HS-27A (cell line): ENCODE results near the gene ZBTB16.

Experiments used
- DNase-seq: peaks from one replicate; pipeline ENCODE4 v3.0.0-alpha.2; 2012; ENCODE audit warnings: low read depth, missing footprints

Gene ZBTB16

GRCh38 chr11:114106986-114107385 lies 47.5 kb downstream of the ZBTB16 start:
- no peak for DNase-seq

DNA sequence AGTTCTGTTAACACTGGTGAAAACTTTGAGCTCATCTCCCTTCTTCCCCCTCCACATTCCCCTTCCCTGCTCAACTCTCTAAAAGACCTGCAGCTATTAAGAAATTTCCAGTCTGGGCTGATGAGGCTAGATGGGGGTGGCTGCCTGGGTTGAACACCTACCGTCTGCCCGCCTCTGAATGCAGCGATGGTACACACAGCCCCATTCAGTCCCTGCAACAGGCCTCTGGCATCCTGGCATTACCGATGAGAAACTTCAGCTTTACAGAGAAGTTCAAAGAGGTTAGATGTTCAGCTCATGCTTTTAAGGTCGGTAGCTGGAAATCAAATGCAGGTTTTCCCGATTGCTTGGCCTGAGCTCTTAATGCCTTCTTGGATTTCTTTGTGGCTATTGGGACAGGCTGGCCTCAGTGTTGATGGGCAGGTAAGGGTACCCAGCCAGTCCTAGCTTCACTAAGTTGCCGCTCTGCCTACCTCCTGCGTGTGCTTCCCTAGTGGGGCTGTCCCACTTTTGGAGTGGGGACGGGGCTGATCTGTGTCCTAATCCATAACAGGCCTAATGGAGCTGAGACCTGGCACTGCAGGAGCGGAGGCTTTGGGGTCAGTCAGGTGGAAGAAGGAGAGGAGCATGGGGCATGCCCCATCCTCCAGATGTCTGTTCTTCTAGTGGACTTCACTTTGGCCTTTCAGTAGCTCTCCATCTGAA lies 49.1 kb downstream of the ZBTB16 start:
- no peak for DNase-seq

DNA sequence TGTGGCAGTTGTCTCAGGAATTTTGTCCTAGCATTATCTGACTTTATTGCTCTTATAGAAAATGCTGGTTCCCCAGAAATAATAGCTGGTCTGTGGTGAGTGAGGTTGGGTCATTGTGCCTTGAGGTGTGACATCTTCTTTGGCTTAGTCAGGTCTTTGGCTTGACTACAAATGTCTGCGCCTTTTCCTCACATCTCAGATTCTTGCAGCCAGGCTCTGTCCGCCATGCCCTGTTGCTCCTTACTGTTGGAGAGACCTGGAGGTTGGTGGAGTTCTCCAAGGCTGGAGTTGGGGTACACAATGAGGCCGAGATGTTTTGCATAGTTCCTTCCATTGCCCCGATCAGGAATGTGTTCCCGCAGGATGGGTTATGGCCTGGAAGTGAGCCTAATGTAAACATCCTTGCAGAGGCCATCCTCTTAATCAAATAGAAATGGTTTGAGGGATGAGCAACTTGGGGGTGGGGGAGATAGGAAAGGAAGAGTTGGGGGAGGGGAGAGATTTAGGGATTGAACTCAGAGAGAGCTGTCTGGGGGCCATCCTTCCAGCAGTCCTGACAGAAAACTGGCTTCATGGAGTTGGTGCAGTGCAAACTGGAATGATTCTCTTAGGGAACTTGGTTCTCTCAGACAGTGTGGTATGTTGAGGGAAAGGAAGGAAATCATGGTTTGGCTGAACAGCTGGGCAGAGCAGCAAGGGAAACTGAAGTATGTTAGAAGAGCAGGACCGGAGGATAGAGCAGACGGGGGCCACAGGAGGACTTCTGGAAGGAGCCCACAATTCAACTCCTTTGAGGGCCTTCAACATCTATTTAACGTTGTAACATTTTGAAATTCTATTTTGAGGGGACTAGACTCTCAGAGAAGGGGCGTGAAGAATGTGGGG lies 49.9 kb downstream of the ZBTB16 start:
- DNase-seq, result no peak

DNA sequence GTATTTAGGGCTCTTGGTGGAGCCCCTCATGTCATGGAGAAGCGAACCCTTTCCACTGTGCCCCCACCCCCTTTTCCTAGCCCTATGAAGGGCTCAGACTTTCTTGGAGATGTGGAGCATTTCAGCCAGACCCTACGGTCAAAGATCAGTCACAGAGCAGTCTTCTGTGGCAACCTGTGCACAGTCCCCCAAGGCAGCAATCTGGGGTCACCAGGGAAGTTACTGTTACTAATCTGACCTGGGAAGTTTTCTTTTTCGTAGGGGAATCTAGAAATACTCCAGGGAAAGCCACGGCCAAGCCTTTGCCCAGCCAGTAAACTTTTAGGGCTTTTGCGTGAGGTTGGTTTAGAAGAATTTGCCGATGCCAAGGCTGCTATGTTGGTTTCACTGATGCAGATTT lies 50.6 kb downstream of the ZBTB16 start:
- DNase-seq, result no peak

DNA sequence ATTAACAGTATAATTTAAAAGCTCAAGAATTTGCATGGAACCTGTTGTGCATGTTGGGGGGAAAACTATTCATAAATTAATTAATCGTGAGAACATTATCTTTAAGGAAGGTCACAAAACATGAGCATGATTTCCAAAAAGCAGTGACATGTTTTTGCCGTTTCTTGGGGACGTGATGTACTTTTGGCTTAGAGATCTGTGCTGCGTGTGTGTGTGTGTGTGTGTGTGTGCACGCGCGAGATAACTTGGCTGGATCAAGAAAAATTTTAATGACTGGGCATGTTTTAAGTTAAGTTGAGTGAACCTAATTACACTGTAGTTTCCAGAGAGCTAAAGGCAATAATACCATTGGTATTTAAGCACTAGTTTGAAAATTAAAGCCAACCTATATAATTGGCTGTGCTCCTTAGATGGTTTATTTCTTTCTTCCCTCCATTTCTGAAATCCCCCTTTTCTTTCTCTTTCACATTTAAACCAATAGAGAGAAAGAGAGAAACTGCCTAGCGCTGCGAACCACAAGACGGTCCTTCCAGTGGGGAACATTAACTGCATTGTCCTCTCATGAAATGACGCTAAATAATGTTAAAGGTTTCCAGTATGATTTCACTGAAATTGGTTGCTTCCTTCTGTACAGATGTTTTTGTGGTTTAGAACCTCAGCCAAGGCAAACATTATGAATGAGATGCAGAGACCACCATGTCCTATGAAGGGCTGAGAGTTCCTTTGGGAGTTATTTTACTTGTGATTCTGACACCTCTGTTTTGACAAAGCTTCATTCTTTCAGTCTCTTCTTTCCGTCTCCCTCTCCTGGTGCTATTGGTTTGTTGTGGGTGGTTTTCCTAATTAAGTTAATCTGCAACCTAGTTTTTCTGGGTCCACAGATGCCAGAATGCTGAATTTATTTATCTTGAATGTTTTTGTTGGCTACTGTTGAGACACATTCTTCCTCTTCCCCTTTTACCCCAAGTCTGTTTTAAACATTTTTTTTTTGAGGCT lies 51.7 kb downstream of the ZBTB16 start:
- no peak for DNase-seq

GRCh38 chr11:114115451-114115928 lies 56.0 kb downstream of the ZBTB16 start:
- no peak for DNase-seq

DNA sequence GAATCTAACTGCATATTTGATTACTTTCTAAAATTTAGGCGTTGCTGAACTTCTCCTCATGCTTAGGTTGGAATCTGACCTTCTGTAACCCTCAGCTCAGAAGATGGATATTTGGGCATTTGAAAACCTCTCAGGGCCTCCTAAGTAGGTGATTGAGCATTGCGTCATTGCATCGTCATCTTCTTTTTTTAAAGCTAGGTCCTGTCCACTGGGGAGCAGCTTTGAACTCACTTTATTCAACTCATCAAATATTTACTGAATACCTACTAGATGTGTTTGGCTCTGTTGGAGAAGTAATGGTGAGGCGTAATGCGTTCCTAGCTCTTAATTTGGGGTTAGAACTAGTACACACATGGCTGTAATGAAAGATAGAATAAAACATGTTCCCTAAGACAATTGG lies 56.8 kb downstream of the ZBTB16 start:
- DNase-seq, result no peak

DNA sequence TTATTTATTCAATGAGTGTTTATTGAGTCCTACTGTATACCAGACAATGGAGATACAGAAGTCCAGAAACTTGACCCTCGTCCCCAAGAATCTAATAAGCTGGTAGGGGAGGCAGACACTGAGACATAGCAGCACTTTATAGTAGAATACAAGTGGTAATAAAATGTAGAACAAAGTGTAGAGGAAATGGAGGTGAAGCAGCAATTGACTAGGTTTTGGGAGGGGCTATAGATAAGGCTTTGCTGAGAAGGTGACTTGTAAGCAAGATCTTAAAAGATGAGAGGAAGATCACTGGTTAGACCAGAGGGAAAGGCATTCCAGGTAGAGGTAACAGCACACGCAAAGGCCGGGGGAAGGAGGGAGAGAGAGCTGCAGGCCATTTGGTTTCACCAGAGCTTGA lies 57.3 kb downstream of the ZBTB16 start:
- DNase-seq, result no peak

DNA sequence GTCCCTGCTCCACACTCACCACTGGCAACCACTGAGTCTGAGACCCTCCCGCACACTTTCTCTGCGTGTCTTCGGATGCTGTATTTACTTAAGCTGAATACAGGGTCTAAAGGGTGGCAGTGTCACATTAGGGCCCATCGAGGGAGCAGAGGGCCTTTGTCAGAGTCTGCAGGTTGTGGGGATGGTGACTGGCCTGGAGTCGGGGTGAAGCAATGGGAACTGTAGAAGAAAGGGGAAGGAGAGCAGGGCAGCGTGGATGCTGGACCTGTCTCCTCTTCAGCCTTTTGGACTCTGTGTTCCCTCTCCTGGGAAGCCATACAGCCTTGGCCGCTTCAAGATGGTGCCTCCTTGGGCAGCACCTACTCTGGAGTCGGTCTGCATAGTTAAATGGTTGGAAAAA lies 61.1 kb downstream of the ZBTB16 start:
- DNase-seq, result no peak

- no peak for DNase-seq
Measured at GRCh38 chr11:114121138-114121537, 61.6 kb downstream of the ZBTB16 start.

- DNase-seq, result no peak
Measured at GRCh38 chr11:114121804-114122504, 62.4 kb downstream of the ZBTB16 start.

DNA sequence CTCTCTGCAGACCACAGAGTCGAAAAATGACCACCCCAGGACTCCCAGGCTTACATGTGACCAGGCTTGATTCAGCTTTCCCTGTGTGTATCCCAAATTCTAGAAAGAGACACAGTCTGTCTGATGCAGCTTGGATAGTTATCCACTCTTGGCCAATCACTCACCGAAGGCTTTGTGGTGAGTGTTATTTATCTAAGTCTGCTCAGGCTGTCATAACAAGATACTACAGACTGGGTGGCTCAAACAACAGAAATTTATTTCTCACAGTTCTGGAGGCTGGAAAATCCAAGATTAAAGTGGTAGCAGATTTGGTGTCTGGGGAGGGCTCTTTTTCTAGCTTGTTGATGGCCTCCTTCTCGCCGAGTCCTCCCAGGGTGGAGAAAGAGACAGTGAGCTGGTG lies 63.2 kb downstream of the ZBTB16 start:
- no peak for DNase-seq

GRCh38 chr11:114123692-114124330 lies 64.3 kb downstream of the ZBTB16 start:
- no peak for DNase-seq

DNA sequence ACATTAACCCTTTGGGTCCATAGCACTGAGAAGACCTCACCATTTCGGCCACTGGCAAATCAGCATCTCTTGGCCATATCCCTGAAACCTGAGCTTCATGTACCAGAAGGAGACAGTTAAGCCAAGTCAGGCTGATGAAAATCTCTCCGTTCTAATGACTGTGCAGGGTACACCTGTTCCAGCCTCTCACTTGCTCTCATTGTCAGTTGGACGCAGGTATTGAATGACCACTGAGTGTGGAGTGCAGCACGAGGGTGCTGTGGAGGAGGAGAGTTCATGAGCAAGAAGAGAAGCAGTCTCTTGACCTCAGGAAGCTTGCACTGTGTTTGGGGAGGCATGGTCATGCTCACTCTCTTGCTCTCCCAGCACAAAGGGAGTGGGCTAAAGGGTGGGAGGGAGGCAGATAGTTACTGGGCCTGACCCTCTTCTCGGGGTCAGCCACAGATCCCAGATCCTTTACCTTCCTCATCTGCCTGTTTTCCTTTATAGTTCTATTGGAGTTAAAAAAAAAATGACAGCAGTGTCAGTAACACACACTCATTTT lies 65.2 kb downstream of the ZBTB16 start:
- DNase-seq, result no peak

DNA sequence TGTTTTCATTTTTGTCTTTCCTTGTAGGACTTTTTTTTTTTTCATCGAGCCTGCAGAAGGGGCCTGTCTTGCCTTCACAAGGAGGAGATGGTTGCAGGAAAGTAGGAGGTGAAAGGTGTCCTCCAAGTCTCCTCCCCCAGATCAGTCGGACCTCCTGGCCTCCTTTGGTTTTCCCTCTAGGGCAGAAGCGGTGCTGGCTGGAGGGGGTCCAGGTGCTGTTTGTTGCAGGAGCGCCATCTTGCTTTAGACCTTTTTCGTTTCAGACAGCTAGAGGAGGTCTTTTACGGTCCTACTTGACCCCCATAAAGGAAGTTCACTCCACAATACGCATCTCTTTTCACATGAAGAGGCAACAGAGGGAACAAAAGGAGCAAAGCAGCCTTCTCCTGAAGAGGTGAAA lies 66.0 kb downstream of the ZBTB16 start:
- no peak for DNase-seq

DNA sequence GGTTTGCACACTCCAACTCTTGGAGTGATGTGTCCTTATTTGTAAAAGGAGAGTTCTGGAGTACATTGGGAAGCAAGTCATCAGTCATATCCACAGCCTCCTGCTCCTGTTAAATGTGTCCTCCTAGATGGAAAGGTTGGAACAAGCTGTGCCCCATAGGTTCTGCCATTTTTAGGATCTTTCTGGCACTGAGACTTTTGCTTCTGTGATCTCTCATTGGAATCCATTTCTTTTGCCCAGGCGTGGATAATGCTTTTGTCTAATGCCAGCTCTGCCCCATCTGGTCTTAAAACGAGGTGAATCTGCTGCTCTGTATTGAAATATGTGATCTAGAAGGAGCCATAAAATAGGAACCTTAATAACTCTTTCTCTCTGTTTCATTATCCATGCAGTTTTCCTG lies 66.4 kb downstream of the ZBTB16 start:
- no peak for DNase-seq

GRCh38 chr11:114128399-114128798 lies 68.9 kb downstream of the ZBTB16 start:
- no peak for DNase-seq

DNA sequence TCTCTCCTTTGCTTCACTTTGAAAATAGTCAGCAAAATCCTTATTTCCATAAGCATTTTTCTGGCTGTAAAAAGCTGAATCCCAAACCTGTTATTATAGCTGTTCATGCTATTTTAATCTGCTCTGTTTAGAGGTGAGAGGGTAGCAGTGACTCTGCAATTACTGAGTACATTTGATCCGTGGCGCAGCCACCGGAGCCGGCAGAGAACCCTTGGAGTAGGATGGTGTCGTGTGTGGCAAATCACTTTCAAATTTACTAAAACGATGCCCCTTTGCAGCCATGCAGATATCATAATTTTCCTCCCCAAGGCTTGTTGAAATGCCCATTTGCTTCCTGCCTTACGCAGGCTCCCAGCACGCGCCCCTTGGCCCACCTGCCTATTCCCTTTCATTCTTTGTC lies 69.6 kb downstream of the ZBTB16 start:
- no peak for DNase-seq

DNA sequence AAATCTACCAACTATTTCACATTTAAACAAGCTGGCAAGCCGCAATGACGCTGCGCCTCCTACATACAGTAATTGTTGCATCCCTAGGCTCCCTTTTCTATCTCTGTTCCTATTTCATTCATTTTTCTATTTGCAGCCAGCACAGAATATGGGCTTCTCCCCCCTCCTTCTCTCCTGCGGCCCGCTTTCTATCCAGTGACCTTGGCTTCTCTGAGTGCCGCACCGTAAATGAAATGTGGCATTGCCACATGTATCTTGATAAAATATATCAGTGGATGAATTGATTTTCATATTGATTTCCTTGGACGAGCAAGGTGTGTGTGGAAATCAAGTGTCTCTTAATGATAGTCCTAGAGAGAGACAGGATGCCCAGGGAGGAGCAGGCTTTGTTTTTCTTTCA lies 70.2 kb downstream of the ZBTB16 start:
- no peak for DNase-seq

DNA sequence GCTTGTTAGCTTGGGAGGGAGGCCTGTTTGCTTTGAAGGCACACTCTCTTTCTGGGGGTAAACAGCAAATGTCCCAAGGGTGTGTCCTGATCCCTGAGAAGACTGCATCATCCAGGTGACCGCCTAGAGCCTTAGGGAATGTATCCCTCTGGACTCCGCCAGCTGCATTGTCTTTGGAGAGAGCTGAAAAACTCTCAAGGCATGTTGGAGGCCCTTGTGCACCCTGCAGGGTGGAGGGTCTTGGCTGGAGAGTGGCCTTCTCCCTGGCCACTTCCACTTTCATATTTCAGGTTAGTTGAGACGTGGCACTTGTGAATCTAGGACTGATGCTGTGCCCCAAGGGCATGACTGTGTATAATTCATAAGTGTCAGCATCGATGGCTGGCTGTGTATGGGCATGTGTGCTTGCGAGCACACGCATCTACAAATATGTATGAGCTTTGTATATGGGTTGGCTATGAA lies 70.6 kb downstream of the ZBTB16 start:
- DNase-seq, result no peak
